Measurements from ENCODE around the gene ANKRD65. TPM values are rescaled to one million over a fixed set of nuclear protein-coding genes. Genes with fewer than 3 reads are reported as not detected.
"Not testable (repeated sequence)": the region's sequence is repeated elsewhere in the genome, so short reads cannot be mapped to it uniquely, and the experiment has no call there.

ANKRD65 gene
- total RNA-seq, 1 donor from 2014 or later, result 0.15 TPM

DNA sequence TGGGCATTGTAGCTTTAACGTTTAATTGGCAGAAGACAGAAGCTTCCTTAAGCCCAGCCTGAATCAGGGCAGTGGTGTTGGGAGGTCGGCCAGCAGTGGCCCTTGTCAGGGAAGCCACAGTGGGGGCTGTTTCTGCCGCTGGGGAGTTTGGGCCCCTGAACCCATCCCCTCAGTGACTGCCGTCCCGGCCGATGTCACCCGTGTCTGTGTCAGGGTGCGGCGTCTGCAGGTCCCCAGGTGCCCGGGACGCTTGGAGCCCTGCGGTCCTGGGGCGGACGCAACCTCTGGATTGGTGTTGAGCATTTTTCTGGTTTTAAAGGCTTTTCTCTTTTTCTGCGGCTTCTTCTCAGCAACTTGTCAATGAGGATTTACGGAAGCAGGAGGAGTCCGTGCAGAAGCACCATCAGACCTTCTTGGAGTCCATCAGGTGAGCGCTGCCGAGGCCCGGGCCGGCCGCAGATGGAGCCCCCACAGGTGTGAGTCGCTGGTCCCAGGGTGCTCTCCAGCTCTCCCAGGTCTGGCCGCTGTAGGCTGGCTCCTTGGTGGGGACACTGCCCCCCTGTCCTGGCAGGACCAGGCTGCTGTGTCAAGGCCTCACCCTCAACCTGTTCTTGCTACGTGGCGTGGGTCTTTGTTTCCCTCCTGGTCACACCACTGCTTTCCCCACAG, 30.8 kb upstream of the ANKRD65 start:
- H3K36me3 ChIP-seq, result no peaks in the 10 kb centered on the region
- no peak for TF ChIP-seq EZH2 (IDR thresholded peaks at IDR 0.05)
- TF ChIP-seq, protein P1, sequence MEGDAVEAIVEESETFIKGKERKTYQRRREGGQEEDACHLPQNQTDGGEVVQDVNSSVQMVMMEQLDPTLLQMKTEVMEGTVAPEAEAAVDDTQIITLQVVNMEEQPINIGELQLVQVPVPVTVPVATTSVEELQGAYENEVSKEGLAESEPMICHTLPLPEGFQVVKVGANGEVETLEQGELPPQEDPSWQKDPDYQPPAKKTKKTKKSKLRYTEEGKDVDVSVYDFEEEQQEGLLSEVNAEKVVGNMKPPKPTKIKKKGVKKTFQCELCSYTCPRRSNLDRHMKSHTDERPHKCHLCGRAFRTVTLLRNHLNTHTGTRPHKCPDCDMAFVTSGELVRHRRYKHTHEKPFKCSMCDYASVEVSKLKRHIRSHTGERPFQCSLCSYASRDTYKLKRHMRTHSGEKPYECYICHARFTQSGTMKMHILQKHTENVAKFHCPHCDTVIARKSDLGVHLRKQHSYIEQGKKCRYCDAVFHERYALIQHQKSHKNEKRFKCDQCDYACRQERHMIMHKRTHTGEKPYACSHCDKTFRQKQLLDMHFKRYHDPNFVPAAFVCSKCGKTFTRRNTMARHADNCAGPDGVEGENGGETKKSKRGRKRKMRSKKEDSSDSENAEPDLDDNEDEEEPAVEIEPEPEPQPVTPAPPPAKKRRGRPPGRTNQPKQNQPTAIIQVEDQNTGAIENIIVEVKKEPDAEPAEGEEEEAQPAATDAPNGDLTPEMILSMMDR (IDR thresholded peaks at IDR 0.05), result no peak
- TF ChIP-seq EZH2phosphoT487 (IDR thresholded peaks at IDR 0.05), result no peak
- no peaks in the 10 kb centered on the region for H3K9me3 Mint-ChIP-seq
- no peak overlapping the region for H3K4me3 ChIP-seq
- H3K4me3 Mint-ChIP-seq, result no peak overlapping the region
- peaks cover 3% of the 10 kb centered on the region for H3K27me3 Mint-ChIP-seq (ENCODE audit: insufficient read depth, low read depth)
- no peak overlapping the region for H2AFZ ChIP-seq (replicated peaks)
- no peak overlapping the region for H3K4me2 ChIP-seq
- H3K4me1 Mint-ChIP-seq, result no peaks in the 10 kb centered on the region
- H4K20me1 ChIP-seq (ENCODE audit: low read depth), result no peaks in the 10 kb centered on the region
- H3K4me1 ChIP-seq, result no peaks in the 10 kb centered on the region
- no peaks in the 10 kb centered on the region for H3F3A ChIP-seq (ENCODE audit: low read depth)
- H3K27ac Mint-ChIP-seq, result no peak overlapping the region
- no peaks in the 10 kb centered on the region for H3K27me3 ChIP-seq
- DNase-seq (ENCODE audit: low spot score), result no peak
- H3K27ac ChIP-seq, result no peak overlapping the region
- H3K9ac ChIP-seq, result no peak overlapping the region
- no peaks in the 10 kb centered on the region for H3K36me3 Mint-ChIP-seq
- no peaks in the 10 kb centered on the region for H3K79me2 ChIP-seq (ENCODE audit: low read depth)
- H3K9me3 ChIP-seq (ENCODE audit: low read depth), result no peaks in the 10 kb centered on the region

DNA sequence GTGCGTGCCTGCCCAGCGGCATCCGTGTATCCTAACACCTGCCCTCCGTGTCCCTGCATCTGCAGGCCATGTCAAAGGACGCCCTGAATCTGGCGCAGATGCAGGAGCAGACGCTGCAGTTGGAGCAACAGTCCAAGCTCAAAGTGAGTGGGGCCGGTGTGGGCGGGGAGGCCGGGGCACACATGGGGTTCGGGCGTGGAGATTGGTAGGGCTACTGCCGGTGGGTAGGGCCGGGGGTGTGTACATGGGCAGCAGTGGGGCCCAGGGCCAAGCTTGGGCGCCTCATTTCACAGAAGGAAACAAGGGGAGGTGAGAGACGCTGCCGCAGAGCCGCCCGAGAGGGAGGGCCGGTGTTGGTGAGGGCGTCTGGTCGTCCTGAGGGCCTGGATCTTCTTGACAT, 29.5 kb upstream of the ANKRD65 start:
- H3K27ac Mint-ChIP-seq; H3K9me3 ChIP-seq (ENCODE audit: low read depth); H3F3A ChIP-seq (ENCODE audit: low read depth); DNase-seq (ENCODE audit: low spot score); H3K4me1 ChIP-seq; H4K20me1 ChIP-seq (ENCODE audit: low read depth); H3K27me3 ChIP-seq; H3K4me3 ChIP-seq; H3K4me1 Mint-ChIP-seq; H3K27me3 Mint-ChIP-seq (ENCODE audit: insufficient read depth, low read depth); H3K4me2 ChIP-seq; H3K9ac ChIP-seq; H3K36me3 Mint-ChIP-seq; H3K27ac ChIP-seq; H3K36me3 ChIP-seq; H2AFZ ChIP-seq (replicated peaks); H3K4me3 Mint-ChIP-seq; H3K79me2 ChIP-seq (ENCODE audit: low read depth); H3K9me3 Mint-ChIP-seq: not testable (repeated sequence)

DNA sequence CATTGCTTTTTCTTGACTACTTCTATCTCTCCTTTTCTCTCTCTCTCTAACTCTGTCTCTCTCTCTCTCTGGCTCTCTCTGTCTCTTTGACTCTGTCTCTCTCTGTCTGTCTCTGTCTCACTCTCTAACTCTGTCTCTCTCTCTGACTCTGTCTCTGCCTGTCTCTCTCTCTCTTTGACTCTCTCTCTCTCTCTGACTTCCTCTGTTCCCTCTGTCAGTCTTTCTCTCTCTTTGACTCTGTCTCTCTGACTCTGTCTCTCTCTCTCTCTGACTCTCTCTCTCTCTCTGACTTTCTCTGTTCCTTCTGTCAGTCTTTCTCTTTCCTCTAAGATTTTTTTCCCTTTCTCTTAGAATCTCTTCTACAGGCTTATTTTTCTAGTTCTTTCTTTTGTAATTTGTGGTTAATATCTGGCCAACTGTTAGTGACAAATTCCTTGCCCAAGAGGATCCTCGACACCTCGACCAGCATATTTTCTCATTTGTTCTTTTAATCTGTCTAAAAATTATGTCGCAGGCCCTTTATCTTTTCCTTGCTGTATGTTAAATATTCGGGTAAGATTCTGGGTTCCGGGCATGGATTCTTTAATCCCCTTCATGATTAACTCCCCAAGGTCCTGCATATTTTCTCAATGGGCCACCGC, 28.1 kb upstream of the ANKRD65 start, which contains the start of gene ATAD3C:
Gene ATAD3C (plus strand): TSS at position 591 of the 641 bp plus-strand sequence. CDS start 995 bp downstream, outside the sequence.
- Mint-ChIP-seq H3K4me1 (no peaks in the 10 kb centered on the region), H3K4me3 (no peak within 1 kb of the TSS), H3K27ac (no peak within 1 kb of the TSS), H3K9me3 (no peaks in the 10 kb centered on the region), H3K36me3 (no peaks in the 10 kb centered on the region), H3K27me3 (ENCODE audit: insufficient read depth, low read depth) (peaks cover 3% of the 10 kb centered on the region)
- H2AFZ ChIP-seq (replicated peaks), result no peak within 1 kb of the TSS
- no peaks in the 10 kb centered on the region for H3F3A ChIP-seq (ENCODE audit: low read depth)
- no peaks in the 10 kb centered on the region for H3K27me3 ChIP-seq
- H3K27ac ChIP-seq, result no peak within 1 kb of the TSS
- no peak within 1 kb of the TSS for H3K4me3 ChIP-seq
- H3K79me2 ChIP-seq (ENCODE audit: low read depth), result no peaks in the 10 kb centered on the region
- no peaks in the 10 kb centered on the region for H4K20me1 ChIP-seq (ENCODE audit: low read depth)
- no peak for DNase-seq (ENCODE audit: low spot score)
- no peaks in the 10 kb centered on the region for H3K9me3 ChIP-seq (ENCODE audit: low read depth)
- H3K36me3 ChIP-seq, result no peaks in the 10 kb centered on the region
- H3K4me2 ChIP-seq, result no peak within 1 kb of the TSS
- peak within 1 kb of the TSS; percentile 49 for H3K9ac ChIP-seq
- TF ChIP-seq EZH2 (IDR thresholded peaks at IDR 0.05), result no peak
- TF ChIP-seq, protein P1 (IDR thresholded peaks at IDR 0.05), result no peak
- TF ChIP-seq EZH2phosphoT487 (IDR thresholded peaks at IDR 0.05), result no peak
- H3K4me1 ChIP-seq, result no peaks in the 10 kb centered on the region

DNA sequence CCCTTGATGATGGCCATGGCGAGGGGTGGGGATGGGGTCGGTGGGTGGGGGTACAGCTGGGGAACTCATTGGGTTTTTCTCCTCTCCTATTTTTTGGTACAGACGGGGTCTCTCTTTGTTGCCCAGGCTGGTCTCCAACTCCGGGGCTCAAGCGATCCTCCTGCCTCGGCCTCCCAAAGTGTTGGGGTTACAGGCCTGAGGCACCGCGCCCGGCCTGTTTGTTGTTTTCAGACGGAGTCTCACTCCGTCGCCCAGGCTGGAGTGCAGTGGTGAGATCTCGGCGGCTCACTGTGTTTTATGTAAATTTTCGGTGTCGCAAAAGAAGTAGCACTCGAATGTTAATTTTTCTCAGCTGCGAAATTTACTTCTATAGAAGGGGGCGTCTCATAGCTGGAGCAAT, 25.6 kb upstream of the ANKRD65 start:
- not testable (repeated sequence) for H3K27me3 Mint-ChIP-seq (ENCODE audit: insufficient read depth, low read depth); H3K36me3 Mint-ChIP-seq; H3K27ac ChIP-seq; H3K79me2 ChIP-seq (ENCODE audit: low read depth); H3K4me3 ChIP-seq; H3K4me1 Mint-ChIP-seq; H3K36me3 ChIP-seq; H3K9me3 Mint-ChIP-seq; DNase-seq (ENCODE audit: low spot score); H3K27me3 ChIP-seq; H3K4me1 ChIP-seq; H3K27ac Mint-ChIP-seq; H3K4me3 Mint-ChIP-seq; H2AFZ ChIP-seq (replicated peaks); H3K9me3 ChIP-seq (ENCODE audit: low read depth); H4K20me1 ChIP-seq (ENCODE audit: low read depth); H3K4me2 ChIP-seq; H3F3A ChIP-seq (ENCODE audit: low read depth); H3K9ac ChIP-seq

Measured in neural progenitor cell (in vitro differentiated cells).